ENCODE measurements around the gene UBE2E2.

The UBE2E2 gene

DNA sequence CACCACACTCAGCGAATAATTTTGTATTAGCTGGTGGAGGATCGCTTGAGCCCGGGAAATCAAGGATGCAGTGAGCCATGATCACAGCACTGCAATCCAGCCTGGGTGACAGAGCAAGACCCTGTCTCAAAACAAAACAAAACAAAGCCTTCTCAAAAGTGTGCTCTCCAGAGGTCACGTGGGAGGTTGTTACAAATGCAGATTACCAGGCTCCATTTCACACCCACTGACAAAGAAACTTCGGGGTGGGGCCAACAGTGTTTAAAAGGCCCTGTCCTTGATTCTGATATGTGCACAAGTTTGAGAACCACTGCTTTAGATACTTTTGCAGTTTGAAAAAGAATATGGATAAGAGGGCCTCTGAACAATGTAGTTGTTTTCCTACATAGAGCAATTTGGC is 80.5 kb downstream of the UBE2E2 start:
- no peak for DNase-seq

DNA sequence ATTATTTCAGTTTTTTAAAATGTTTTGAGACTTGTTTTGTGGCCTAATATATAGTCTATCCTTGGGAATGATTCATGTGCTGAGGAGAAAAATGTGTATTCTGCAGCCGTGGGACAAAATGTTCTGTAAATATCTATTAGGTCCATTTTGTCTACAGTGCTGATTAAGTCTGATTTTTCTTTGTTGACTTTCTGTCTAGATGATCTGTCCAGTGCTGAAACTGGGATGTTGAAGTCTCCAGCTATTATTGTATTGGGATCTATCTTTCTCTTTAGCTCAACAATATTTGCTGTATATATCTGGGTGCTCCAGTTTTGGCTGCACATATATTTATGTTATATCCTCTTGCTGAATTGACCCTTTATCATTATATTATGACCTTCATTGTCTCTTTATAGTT is 85.2 kb downstream of the UBE2E2 start:
- DNase-seq, result no peak

DNA sequence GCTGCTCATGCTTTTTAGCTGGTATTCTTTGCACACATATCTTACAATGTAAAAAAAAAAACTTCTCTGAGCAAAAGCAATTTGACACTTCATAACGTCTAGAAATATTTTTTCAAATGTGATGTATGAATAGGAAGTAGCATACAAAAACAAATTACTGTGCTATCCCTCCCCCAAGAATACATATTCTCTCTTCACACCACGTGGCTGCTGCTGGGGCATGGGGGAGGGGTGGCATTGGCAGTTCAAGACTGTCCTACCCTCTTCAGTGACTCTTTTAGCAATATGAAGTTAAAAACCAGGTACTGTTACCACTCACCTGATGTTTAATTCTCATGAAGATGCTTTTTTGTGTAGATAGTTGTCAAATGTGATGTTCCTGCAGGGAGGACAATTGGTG is 85.6 kb downstream of the UBE2E2 start:
- DNase-seq, result no peak

DNA sequence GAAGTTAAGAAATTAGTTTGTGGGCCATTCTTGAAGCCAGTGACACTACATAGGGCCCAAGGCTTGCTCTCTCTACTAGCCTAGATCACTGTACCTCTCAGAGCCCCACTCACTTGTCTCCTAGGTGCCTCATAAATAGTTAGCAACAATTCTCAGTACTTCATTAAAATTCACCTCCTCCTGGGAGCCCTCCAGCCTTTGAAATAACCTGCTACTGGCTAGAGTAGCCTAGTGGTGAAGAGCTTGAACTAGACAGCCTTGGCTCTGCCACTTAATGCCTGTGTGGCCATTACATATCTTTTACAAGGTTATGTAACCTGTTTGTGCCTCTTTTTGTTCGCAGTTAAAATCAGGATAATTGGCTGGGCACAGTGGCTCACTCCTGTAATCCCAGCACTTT is 89.3 kb downstream of the UBE2E2 start:
- DNase-seq, result no peak

DNA sequence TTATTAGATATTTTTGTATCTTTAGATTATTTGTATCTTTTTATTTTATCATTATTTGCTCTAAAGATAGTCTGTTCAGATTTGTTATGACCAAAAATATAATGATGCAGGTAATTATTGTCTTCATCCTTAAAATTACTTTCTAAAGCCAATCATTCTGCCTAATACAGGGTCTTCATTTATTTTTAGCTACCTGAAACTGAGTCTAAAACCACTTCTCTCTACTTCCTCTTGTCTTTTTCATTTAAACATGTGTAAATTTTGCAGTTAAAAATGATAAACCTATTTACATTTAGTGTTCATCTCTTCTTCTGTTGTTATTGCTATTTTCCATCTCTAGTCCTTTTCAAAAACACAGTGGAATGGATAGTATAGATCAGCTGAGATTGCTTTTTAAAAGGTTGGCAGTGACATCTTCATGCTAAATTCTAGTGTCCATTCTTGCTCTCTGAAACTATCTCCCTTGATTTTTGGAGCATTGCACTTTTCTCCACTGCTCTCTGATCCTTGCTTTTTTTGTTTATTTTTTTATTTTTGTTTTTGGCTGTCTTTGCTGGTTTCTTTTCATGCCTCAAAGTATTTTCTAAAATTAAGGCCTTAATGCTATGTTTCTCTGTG is 91.8 kb downstream of the UBE2E2 start:
- DNase-seq, result no peak

DNA sequence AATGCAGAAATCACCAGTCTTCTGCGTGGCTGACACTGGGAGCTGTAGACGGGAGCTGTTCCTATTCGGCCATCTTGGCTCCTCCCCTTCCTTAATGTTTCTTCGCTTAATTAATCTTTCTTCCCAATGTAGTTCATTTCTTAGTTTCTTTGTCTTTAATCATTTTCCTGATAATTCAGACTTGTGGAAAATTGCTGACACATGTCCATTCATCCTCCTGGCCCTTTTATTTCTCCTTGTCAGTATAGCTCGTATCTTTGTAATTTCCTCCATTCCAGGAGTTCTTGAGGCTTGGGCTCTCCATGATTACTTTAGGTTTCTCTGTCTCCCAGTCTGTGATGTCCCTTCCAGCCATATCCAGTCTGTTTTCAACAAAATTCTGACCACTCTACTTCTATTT is 98.7 kb downstream of the UBE2E2 start:
- no peak for DNase-seq

DNA sequence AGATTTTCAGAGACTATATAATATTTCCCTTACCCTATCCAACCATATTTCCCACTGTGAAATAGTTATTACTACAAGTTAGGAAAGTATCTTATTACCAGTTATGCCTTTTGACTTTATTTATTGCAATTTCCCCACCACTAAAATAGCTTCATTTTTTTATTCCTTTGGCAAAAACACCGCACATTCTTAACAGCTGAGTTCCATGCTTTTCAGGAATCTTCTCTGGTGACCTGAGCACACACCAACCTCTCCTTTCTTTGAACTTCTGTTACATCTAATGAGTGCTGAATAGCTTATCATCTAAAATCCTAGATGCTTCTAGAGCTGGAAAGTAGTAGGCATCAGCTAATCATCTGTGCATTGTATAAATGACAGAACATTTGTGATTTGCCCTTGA is 99.1 kb downstream of the UBE2E2 start:
- DNase-seq, result no peak

DNA sequence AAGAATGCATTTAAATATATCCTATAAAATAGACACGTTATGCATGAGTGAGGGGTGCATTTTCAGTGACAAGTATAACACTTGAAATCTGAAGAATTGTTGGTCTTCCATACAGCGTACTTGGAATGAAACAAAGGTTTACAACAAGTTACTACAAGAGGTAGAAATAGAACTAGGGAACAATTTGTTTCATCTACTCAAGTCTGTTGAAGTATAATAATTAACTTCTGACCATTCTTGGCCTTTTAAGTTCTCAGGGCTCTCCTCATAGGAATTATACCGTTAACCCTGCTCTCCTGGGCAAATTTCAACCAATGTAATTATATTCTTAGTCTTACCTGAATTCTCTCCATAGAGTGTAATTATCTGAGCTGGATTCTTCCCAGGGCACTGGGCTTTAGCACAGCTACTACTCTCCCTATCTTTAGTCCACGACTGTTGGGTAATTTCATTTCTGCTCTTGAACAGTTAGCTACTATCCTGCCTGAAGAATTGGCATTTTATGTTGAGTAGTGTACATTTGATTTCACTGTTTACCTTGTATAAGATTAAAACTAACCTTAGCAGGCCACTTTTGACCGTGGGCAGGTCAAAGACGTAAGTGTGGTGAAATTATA is 100.6 kb downstream of the UBE2E2 start:
- no peak for DNase-seq

DNA sequence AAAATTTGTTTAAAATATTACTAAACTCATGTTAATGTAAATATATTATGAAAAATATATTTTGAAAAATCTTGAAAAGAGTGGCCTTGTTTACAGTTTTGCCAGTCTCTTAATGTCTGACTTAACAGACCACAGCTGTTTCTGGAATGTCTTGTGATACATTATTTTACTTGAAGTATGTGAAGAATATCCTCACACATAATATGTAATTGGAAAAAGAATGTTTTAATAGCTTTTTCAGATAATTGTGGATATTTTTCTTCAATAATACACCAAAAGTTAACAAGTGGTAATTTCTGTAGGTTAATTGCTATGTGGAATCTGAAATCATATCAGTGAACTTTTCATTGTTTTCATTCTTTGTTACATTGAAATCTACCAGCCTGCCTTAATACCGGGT is 101.3 kb downstream of the UBE2E2 start:
- no peak for DNase-seq

DNA sequence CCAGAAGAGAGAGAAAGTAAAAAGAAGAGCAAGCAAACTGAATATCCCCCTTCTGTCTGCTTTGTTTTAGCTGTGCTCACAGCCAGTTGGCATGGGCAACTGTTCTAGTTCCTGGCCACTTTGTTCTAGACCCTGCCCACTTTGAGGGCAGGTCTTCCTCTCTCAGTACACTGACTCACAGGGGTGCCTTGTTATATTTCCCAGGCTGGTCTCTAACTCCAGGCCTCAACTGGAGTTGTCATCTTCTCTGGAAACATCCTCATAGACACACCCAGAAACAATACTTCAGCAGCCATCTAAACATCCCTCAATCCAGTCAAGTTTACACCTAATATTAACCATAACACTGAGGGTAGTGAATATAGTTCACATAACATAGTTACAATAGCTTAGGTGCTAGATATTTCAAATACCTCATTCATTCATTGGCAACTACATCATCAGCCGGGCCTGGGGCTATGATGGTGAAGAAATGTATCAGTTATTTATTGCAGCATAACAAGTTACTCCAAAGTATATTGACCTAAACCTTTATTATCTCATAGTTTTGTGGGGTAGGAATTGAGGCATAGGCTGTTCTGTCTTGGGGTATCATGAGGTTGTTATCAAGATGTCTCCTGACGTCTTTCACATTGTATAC is 106.0 kb downstream of the UBE2E2 start:
- DNase-seq, result no peak

DNA sequence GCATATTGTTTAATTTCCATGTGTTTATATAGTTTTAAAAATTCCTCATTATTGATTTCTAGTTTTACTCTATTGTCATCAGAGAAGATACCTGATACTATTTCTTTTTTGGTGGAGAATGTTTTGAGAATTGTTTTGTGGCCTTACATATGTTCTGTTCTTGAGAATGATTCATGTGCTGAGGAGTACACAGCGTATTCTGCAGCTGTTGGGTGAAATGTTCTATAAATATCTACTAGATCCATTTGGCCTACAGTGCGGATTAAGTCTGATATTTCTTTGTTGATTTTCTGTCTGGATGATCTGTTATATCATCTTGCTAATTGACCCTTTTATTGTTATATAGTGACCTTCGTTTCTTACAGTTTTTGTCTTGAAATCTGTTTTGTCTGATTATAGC is 109.7 kb downstream of the UBE2E2 start:
- DNase-seq, result no peak

DNA sequence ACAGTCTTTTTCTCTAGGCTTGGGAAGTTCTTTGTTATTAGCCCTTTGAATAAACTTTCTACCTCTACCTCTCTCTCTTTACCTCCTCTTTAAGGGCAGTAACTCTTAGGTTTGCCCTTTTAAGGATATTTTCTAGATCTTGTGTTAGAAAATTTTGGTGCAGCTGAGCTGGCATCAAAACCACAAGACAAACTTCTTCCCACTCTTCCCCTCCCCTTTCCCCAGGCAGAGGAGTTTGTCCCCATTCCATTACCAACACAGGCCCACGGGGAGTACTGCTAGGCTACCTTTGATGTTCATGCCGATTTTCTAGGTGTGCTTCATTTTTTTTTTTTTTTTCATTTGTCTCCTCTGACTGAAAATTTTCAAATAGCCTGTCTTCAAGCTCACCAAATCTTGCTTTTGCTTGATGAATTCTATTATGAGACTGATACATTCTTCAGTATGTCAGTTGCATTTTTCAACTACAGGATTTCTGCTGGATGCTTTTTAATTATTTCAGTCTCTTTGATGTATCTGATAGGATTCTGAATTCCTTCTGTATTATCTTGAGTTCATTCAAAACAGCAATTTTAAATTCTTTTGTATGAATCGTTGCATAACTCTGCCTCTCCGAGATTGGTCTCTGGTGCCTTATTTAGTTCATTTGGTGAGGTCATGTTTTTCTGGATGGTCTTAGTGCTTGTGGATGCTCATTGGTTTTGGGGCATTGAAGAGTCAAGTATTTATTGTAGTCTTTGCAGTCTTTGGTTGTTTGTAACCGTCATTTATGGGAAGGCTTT is 112.0 kb downstream of the UBE2E2 start:
- no peak for DNase-seq

DNA sequence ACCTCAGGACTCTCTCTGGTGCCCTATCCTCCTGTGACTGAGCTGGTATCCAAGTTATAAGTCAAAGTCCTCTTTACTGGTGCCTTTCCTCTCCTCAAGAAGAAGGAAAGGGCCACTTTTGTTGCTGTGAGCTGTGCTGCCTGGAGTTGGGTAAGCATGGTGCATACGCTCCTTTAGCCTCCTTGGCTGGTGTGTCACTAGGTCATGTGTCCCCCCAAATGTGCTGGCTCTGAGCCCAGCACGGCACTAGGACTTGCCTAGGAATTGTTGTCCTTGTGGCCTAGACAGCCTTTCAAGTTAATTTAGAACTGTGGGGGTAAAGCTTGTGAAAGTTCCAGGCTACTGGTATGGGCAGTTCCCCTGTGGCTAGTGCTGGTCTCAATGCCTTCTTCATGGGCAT is 113.8 kb downstream of the UBE2E2 start:
- DNase-seq, result no peak

DNA sequence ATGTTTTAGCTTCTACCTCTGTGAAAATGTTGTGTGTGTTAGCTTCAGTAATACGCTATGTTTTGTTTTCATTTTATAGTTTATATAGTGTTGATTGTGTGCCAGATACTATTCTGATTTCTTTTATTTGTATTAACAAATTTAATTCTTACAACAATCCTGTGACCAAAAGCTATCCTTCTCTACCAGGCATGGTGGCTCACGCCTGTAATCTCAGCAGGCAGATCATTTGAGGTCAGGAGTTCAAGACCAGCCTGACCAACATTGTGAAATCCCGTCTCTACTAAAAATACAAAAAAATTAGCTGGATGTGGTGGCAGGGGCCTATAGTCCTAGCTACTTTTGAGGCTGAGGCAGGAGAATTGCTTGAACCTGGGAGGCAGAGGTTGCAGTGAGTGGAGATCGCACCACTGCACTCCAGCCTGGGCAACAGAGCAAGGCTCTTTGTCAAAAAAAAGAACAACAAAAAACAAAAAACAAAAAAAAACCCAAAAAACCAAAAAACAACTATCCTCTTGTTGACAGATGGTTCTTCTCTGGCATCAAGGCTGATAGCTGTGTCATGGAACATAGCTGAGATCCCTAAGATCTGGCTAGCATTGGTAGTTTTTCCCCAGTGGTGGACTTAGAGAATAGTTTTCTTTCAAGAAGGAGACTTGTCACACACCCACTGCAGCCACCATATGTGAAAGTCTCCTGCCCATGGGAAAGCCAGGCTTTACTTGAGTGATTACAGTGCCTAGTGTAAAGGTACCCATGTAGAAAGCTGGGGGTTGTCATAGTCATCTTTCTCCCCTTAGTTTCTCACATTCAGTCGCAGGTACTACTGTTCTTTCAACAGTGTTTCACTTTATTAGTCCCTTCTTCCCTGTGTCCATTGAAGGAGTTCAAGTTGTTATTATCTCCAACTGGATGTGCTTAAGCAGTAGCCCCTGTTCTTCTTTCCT is 116.5 kb downstream of the UBE2E2 start:
- no peak for DNase-seq

DNA sequence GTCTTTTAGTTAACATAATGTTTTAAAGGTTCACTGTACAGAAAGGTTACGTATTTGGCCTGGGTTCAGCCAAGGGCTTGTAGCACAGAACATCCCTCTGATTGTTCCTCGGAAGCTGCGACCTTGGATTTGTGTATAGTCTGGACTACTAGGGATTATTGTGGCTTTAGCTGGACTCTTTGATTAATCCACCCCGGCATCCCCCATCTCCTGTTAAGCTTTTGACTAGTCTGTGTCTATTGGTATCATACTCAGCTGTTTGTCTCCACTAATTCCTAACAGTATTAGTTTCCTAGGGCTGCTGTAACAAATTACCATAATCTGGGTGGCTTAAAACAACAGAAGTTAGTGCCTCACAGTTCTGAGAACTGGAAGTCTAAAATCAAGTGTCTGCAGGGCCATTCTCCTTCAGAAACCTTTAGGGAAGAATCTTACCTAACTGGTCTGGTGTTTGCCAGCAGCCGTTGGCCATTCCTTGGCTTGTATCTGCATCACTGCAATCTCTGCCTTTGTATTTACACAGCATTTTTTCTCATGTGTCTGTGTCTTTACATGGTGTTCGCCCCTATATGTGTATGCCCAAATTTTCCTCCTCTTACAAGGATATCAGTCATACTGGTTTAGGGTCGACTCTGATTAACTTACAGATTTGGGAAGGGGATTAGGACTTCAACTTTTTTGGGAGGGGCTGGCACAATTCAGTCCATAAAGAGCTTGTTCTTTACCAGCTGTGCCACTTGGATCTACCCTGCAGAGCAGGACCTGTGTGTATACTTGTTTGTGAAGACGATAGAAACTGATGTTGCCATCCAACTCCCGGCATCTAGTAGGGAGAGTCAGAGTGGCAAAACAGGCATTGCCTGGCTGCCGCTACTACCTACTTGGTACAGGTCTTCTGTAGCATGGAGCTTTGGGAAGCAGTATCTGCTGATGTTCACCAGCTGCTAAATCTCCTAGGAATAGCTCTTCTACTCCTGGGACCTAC is 117.8 kb downstream of the UBE2E2 start:
- DNase-seq, result no peak

DNA sequence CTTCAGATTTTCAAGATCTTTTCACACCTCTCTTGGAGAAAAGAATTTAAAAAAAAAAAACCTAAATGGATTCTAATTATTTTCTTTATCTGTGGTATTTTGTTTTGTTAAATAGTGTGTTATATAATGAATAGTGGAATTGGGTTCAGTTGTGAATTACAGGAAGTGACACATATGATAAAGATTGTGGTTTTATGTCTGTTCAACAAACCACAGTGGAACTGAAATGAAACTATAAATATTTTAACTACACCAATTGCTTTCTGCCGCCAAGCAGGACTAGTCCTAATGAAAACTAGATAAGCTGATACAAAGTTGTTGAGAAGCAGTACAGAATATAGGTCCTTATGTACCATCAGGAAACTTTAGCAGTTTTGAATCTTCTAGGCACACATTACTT is 121.6 kb downstream of the UBE2E2 start:
- no peak for DNase-seq

DNA sequence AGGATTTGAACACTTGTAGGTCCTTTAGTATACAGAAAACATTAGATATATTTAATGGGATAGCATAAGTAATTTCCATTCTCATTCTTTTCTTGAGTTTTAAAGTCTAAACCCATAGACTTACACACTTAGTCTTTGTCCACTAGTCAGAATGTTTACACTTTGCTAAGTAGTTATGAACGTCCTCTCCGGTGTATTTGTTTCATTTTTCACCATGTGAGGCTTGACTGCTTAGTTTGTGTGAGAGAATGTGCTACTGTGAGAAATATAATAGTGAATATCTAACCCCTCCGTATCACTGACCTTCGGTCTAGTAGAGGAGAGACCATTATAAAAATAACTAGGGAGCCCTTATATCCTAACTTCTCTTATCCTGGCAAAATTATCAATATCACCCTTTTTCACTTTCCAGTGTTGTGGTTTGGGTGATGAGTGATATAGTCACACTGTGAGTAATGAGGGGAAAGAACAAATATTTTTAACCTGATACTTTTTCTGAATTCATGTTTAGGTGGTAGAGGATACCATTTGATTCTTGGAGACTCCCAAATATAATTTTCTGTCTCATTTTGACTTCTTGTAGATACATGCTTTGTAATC is 122.4 kb downstream of the UBE2E2 start:
- no peak for DNase-seq

DNA sequence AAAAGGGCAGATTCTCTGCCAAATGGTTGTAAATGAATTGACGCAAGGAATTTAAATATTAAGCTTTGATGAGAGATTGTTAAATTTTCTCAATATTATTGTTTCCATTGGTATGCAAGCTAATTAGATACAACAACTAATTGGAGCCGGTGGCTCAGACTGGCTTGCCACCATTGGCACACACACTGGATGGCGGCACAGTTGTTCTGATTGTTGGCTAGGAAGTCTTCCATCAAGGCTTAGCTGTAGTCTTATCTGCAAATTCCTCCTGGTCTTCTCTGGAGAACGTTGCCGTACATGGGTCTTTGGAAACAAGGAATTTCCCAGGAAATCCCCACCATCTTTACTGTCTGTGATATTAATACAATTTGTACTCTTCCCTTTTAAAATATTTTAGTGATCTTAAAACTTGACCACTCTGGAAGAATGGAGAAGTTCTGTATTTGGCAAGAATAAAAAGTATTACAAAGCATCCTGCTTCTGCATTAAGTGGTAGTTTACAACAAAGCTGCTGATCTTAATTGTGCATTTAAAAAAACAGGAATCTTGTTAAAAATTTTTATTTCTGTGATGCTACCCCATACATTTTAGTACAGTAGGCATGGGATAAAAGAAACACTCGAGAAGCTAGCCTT is 126.5 kb downstream of the UBE2E2 start:
- DNase-seq, result no peak

DNA sequence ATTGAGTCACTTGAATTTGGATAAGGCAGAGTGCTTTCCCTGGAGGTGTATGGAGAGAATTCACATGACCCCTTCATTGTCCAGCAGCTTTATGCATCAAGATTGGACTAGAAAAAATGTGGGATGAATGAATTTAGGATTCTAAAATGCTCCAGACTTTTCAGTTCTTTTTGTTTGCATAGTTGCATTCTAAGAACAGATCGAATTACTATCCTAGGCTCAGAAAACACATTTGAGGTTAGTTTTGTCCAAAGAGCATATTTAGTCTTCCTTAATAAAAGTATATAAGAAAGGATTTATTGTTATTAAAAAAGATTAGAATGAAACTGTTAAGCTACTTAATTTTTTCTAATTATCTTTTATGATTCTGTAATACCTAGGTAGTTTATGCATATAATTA is 127.4 kb downstream of the UBE2E2 start:
- DNase-seq, result no peak

DNA sequence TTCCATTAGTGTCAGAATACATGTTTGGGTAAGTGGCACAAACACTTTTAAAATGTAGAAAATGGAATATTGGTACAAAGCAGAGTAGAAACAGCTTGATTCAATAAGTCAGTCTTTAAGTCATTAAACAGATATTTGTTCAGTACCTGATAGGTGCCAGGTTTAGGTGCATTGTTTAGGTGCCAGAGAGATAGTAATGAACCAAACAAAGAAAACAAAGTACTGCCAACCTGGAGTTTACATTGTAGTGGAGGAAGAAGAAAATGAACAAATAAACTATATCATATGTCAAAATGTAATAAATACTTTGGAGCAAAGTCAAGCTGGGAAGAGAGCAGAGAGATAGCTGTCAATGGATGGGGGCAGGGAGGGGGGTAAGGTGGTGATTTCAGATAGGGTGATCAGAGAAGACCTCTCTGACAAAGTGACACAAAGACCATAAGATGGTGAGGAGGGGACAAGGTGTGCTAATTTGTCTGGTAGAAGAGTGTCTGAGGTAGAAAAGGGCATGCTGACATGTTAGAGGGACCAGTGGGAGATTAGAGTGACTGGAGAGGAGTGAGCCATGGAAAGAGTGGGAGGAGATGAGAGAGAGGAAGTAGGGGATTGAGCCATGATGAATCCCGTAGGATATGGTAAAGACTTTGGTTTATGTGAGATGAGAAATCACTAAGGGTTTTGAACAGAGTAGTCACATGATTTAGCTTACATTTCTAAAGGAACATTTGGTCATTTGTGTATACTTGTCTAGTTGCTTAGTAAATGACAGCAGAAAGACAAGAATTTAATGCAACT is 128.2 kb downstream of the UBE2E2 start:
- no peak for DNase-seq

Measured in CD4-positive, alpha-beta T cell treated with Interleukin-15 for 1 hour (primary cell).